Stimulated activated CD4-positive, alpha-beta T cell treated with anti-CD3 and anti-CD28 coated beads, Interleukin-1b, Interleukin-23, amount 100 ng/mL, for 24 hours (primary cell): ENCODE data around the gene PCAT7.

Experiments
- DNase-seq, 4 experiments: peaks; one replicate each; pipeline ENCODE4 v3.0.0-alpha.2; 2020; ENCODE audit warnings: low read depth in 4 of 4, low spot score in 1 of 4

Gene PCAT7

GRCh38 chr9:94602666-94603065, 47.8 kb downstream of the PCAT7 start:
- DNase-seq = no peak

- DNase-seq = peak; percentile 25 to 62 (median 52)
Observed at GRCh38 chr9:94603259-94604160, 48.6 kb downstream of the PCAT7 start.

- DNase-seq = no peak
Observed at GRCh38 chr9:94606646-94607422, 52.0 kb downstream of the PCAT7 start.

GRCh38 chr9:94607423-94607691, 52.5 kb downstream of the PCAT7 start:
- DNase-seq = no peak

- DNase-seq = no peak
Observed at GRCh38 chr9:94610181-94610606, 55.3 kb downstream of the PCAT7 start.

- DNase-seq = peak in 3 of 4 experiments; percentile 13 to 71 (median 48)
Observed at GRCh38 chr9:94611638-94612068, 56.8 kb downstream of the PCAT7 start.

GRCh38 chr9:94612071-94612470, 57.2 kb downstream of the PCAT7 start:
- no peak for DNase-seq

GRCh38 chr9:94613003-94613402, 58.1 kb downstream of the PCAT7 start:
- no peak for DNase-seq

GRCh38 chr9:94619026-94619425, 64.1 kb downstream of the PCAT7 start:
- no peak for DNase-seq
